ENCODE results near the gene BAZ1B.
"Not testable (repeated sequence)": the region's sequence is repeated elsewhere in the genome, so short reads cannot be mapped to it uniquely, and the experiment has no call there.

BAZ1B gene

DNA sequence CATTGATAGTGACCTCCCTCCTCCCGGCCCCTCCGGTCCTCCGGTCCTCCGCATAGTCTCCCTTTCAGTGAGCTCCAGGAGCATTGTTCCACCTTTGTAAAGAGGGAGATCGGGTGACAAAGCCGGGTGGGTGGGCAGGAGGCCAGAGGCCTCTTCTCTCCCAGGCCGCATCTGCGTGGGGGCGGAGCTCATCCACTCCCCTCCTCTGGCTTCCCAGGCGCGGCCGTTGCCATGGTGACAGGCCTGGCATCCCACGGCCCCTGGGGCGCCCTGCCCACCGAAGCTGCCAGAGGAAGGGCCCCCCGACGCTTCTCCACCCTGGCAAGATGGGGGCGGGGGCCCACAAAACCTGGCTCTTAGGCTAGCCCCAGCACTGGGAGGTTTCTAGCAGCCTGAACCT is 92.9 kb downstream of the BAZ1B start:
- TF ChIP-seq, protein P1, sequence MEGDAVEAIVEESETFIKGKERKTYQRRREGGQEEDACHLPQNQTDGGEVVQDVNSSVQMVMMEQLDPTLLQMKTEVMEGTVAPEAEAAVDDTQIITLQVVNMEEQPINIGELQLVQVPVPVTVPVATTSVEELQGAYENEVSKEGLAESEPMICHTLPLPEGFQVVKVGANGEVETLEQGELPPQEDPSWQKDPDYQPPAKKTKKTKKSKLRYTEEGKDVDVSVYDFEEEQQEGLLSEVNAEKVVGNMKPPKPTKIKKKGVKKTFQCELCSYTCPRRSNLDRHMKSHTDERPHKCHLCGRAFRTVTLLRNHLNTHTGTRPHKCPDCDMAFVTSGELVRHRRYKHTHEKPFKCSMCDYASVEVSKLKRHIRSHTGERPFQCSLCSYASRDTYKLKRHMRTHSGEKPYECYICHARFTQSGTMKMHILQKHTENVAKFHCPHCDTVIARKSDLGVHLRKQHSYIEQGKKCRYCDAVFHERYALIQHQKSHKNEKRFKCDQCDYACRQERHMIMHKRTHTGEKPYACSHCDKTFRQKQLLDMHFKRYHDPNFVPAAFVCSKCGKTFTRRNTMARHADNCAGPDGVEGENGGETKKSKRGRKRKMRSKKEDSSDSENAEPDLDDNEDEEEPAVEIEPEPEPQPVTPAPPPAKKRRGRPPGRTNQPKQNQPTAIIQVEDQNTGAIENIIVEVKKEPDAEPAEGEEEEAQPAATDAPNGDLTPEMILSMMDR (IDR thresholded peaks at IDR 0.05; ENCODE audit: control insufficient read depth, insufficient read depth, low read depth, low read length, missing control alignments): no peak
- no peak overlapping the region for H3K4me3 ChIP-seq (ENCODE audit: control insufficient read depth, low read depth, low read length)
- no peak for DNase-seq (ENCODE audit: low read depth)

DNA sequence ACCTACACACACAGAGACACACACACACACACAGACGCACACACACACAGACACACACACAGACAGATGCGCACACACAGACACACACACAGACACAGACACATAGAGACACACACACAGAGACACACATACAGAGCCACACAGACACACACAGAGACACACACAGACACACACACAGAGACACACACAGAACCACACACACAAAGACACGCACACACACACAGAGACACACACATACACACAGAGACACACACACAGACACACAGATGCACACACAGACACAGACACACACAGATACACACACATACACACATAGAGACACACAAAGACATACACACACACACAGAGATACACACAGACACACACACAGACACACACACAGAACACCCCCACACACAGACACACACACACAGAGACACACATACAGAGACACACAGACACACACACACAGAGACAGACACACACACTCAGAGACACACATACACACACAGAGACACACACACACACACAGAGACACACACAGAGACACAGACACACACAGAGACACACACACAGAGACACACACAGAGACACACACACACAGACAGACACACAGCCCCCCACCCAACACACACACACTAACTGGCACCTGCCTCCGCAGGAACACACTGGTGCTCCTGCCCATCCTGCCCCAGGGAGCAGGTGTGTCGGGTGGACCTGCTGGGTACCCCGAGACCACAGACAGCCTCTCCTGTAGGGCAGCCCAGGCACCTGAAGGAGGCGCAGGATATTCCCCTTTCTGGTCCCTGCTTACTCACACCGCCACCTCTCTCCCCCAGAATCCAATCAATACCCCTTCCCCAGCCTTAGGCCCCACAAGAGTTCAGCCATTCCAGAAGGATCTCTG is 93.9 kb downstream of the BAZ1B start:
- H3K4me3 ChIP-seq (ENCODE audit: control insufficient read depth, low read depth, low read length): no peak overlapping the region
- TF ChIP-seq, protein P1 (IDR thresholded peaks at IDR 0.05; ENCODE audit: control insufficient read depth, insufficient read depth, low read depth, low read length, missing control alignments): no peak

DNA sequence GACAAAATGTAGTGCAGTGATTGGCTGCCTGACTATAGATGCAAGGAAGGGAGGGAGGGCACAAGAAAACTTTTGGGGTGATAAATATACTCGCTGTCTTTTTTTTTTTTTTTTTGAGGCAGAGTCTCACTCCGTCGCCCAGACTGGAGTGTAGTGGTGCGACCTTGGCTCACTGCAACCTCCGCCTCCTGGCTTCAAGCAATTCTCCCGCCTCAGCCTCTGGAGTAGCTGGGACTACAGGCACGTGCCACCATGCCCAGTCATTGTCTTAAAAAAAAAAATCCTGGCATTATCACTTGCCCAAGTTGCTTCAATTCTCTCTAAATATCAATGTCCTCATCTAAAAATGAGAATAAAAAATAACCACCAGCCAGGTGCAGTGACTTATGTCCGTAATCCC is 96.1 kb downstream of the BAZ1B start:
- no peak overlapping the region for H3K4me3 ChIP-seq (ENCODE audit: control insufficient read depth, low read depth, low read length)
- DNase-seq (ENCODE audit: low read depth): no peak
- TF ChIP-seq, protein P1 (IDR thresholded peaks at IDR 0.05; ENCODE audit: control insufficient read depth, insufficient read depth, low read depth, low read length, missing control alignments): no peak

More for the DNA sequence above, 93.9 kb downstream of the BAZ1B start:
- DNase-seq (ENCODE audit: low read depth): no peak

DNA sequence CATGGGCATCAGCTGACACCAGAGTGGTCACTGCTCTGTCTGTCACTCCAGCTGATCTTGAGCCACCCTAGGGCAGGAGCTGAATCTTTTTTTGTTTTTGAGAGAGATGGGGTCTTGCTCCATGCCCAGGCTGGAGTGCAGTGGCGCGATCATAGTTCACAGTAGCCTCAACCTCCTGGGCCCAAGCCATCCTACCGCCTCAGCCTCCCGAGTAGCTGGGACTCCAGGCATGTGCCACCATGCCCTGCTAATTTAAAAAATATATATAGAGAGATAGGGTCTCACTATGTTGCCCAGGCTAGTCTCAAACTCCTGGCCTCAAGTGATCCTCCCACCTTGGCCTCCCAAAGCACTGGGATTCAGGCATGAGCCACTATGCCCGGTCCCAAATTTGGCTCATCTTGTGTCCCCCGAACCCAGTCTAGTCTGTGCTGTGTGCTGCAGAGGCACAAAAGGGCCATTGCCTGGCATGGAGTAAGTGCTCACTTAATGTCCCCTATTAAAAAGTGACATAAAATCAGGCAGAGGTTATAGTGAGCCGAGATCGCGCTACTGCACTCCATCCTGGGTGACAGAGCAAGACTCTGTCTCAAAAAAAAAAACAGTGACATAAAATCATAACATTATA is 96.6 kb downstream of the BAZ1B start:
- DNase-seq (ENCODE audit: low read depth): no peak
- TF ChIP-seq, protein P1 (IDR thresholded peaks at IDR 0.05; ENCODE audit: control insufficient read depth, insufficient read depth, low read depth, low read length, missing control alignments): no peak
- no peak overlapping the region for H3K4me3 ChIP-seq (ENCODE audit: control insufficient read depth, low read depth, low read length)

DNA sequence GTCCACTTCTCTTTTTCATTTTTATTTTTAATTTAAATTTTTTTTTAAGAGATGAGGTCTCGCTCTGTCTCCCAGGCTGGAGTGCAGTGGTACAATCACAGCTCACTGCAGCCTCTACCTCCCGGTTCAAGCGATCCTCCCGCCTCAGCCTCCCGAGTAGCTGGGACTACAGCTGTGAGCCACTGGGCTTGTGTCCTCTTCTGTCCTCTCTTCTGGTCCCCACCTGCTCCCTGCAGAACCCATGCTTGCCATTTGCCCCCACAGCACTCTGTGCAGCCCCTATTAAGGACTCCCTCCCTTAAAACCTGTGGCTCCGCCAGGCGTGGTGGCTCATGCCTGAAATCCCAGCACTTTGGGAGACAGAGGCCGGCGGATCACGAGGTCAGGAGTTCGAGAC is 97.6 kb downstream of the BAZ1B start:
- DNase-seq (ENCODE audit: low read depth): no peak
- no peak overlapping the region for H3K4me3 ChIP-seq (ENCODE audit: control insufficient read depth, low read depth, low read length)
- TF ChIP-seq, protein P1 (IDR thresholded peaks at IDR 0.05; ENCODE audit: control insufficient read depth, insufficient read depth, low read depth, low read length, missing control alignments): no peak

DNA sequence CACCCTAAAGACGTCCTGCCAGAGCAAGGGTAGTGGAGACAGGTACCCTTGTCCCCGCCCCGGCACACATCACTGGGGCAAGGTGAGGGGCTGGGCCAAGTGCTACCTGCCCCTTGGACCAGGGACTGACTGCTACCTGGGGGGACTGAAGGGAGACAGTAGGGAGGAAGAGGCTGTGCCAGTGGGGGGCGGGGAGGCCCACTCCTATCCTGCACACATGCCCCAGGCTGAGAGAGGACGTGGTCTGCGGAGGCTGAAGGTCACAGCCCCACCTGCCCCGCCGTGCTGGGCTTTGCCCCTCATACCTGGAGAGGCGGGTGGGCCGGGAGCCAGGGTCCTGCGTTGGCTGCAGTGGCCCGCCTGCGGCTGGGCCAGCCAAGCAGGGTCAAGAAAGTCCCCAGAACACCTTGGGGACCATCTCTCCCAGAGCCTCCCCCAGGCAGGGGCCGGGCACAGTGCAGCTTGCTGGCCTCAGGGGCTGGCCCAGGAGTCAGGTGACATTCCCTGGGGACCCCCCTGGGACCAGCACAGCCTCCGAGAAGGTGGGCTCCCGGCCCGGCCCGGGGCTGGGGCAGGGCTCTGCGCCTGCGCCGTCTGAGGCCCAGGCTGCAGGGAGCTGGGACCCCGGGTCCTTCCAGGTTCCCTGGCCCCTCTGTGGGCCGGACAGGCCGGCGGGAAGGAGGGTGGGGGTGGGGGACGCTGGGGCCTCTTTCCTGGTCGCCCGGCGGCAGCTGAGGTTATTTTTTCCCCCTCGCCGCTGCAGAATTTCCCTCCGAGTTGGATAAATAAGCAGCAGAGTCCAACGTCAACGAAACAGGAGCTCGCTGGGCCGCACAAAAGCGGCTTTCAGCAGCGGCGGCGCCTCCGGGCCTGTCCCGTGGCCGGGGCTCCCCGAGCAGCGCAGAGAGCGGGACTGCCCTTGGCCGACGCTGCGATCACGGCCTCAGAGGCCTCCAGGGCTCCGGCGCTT is 98.3 kb downstream of the BAZ1B start:
- DNase-seq (ENCODE audit: low read depth): no peak
- no peak overlapping the region for H3K4me3 ChIP-seq (ENCODE audit: control insufficient read depth, low read depth, low read length)
- TF ChIP-seq, protein P1 (IDR thresholded peaks at IDR 0.05; ENCODE audit: control insufficient read depth, insufficient read depth, low read depth, low read length, missing control alignments): no peak

DNA sequence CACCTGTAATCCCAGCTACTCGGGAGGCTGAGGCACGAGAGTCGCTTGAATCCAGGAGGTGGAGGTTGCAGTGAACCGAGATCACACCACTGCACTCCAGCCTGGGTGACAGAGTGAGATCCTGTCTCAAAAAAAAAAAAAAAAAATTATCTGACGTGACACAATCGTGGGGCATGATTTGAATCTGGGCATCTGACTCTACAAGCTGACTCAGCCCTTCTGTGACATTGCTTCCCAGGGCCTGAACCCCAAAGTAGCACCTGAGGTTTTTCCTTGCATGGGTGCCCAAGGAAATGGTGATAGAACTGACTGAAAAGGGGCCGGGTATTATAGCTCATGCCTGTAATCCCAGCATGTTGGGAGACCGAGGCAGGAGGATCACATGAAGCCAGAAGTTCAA is 101.5 kb downstream of the BAZ1B start:
- DNase-seq (ENCODE audit: low read depth); H3K4me3 ChIP-seq (ENCODE audit: control insufficient read depth, low read depth, low read length): not testable (repeated sequence)

DNA sequence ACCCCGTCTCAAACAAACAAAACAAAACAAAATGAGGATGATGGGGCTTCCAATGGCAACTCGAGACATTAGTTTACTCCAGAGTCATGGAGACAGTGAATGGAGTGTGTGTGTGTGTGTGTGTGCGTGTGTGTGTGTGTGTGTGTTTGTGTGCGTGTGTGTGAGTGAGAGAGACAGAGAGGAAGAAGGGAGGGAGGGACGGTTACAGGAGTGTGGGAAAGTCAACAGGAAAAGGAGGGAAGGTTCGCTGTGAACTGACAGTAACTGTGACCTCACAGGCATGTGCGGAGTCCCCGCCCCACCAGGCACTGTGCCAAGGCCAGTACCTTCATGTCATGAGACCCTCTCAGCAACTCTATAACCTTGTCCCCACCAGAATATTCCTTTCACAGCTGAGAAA is 102.1 kb downstream of the BAZ1B start:
- not testable (repeated sequence) for H3K4me3 ChIP-seq (ENCODE audit: control insufficient read depth, low read depth, low read length); DNase-seq (ENCODE audit: low read depth)

All from AG09309 (cell line).